Dermis blood vessel endothelial cell (primary cell): Measurements from ENCODE around the gene NUP35. TPM values are rescaled to one million over a fixed set of nuclear protein-coding genes. Genes with fewer than 3 reads are reported as not detected.

Experiments
- total RNA-seq: library from RNA; depleted of rRNA; stranded (reverse); fragments of >200 nt; gene quantifications from 2 replicates; pipeline ENCODE4 v1.2.3, GENCODE V29; 2014

The NUP35 gene
- total RNA-seq, 1 donor from 2014 or later: 13.8 TPM

Other genes with a start within 250 kb of the NUP35 start
- gene NCKAP1, start 86.0 kb upstream of the NUP35 start, total RNA-seq: 171 and 364 TPM in 2 replicates
- 2.6 and 4.4 TPM in 2 replicates for gene DUSP19, start 45.7 kb upstream of the NUP35 start, total RNA-seq